ENCODE results near the gene PKP2. TPM values are rescaled to one million over a fixed set of nuclear protein-coding genes. Genes with fewer than 3 reads are reported as not detected.

Gene PKP2
- total RNA-seq = 1.3 and 1.9 TPM in 2 replicates

GRCh38 chr12:32896432-32897280, at the start of gene PKP2:
Gene PKP2 (minus strand): TSS chr12:32896777. CDS start chr12:32896731, 46 bp downstream.

GRCh38 chr12:32755654-32756475, 140.7 kb downstream of the PKP2 start, which contains the start of gene YARS2:
Gene YARS2 (minus strand): TSS chr12:32755897. CDS start chr12:32755874, 23 bp downstream.

Other genes starting within 250 kb of the PKP2 start
- 68.5 and 69.9 TPM in 2 replicates for gene DNM1L, start 217.5 kb downstream of the PKP2 start, total RNA-seq
- gene YARS2, start 140.9 kb downstream of the PKP2 start, total RNA-seq = 36.5 and 40.1 TPM in 2 replicates